Right lobe of liver (tissue), 6 donors: Measurements from ENCODE around the gene TMEM132D. TPM values are rescaled to one million over a fixed set of nuclear protein-coding genes. Genes with fewer than 3 reads are reported as not detected.

Source experiments
- ATAC-seq, 4 donors: fragments of 200-7000 bp; cut with Tn5 transposase; one replicate each; pipeline ENCODE4 v1.9.1; 2020; ENCODE audit warnings: mild to moderate bottlenecking in 4 of 4, moderate library complexity in 4 of 4
- DNase-seq, 3 donors: peaks; one replicate each; pipeline ENCODE4 v3.0.0-alpha.2; 2020
- H3K27ac ChIP-seq, 3 donors: fragments of 200-600 bp; one replicate each; pipeline ENCODE4 v1.8.0; 2022
- H3K27me3 ChIP-seq, 2 donors: fragments of 200-600 bp; one replicate each; pipeline ENCODE4 v1.8.0; 2022
- H3K36me3 ChIP-seq, 4 donors: fragments of 200-600 bp; sonication (generic) in 1 of 4; one replicate each; pipeline versions ENCODE4 v1.5.1 to v1.8.0; 2017 to 2022; ENCODE audit warnings: control low read depth in 1 of 4
- H3K4me1 ChIP-seq, 4 donors: fragments of 200-600 bp; sonication (generic) in 1 of 4; one replicate each; pipeline versions ENCODE4 v1.5.1 to v1.8.0; 2017 to 2022; ENCODE audit warnings: control low read depth in 1 of 4
- H3K4me3 ChIP-seq, 3 donors: fragments of 200-600 bp; one replicate each; pipeline ENCODE4 v1.8.0; 2022
- H3K9me3 ChIP-seq, 4 donors: fragments of 200-600 bp; sonication (generic) in 1 of 4; one replicate each; pipeline versions ENCODE4 v1.5.1 to v1.8.0; 2017 to 2022; ENCODE audit warnings: control low read depth in 1 of 4
- POLR2A ChIP-seq: fragments of 450-650 bp; IDR thresholded peaks from one replicate; pipeline ENCODE4 v1.6.1; 2017; ENCODE audit warnings: antibody characterized with exemption, mild to moderate bottlenecking
- WGBS: methylation state at CpG from one replicate; pipeline ENCODE4 v1.1.6; 2018; ENCODE audit warnings: low coverage, low lambda C conversion rate; ENCODE audit not compliant: insufficient coverage; ENCODE audit errors: missing lambda C conversion rate; 5-methylcytosine and 5-hydroxymethylcytosine counted together
- intact Hi-C, 2 donors: fragments of 100-400 bp; cut with DNase I; formaldehyde crosslinking; loops; one replicate each; pipeline versions ENCODE4 v1.11.2 to v1.14.1; 2022
- total RNA-seq, 6 experiments: library from RNA; depleted of rRNA in 2 of 6; stranded (reverse); fragments of >200 nt in 2 of 6; fragmentation: NEBNext Ultra II Directional in 3 of 6; extraction: Animal tissue kit (Norgen Biotek cat#: 25700) in 3 of 6; gene quantifications; one replicate each; pipeline versions ENCODE4 v1.1.0 to v1.2.4, GENCODE V29; 2016 to 2023
- TF ChIP-seq, protein P1 (sequence below), 4 donors: fragments of 200-600 bp in 3 of 4; fragments of 450-650 bp in 1 of 4; IDR thresholded peaks; one replicate each; pipeline versions ENCODE4 v1.5.1 to v1.8.0; 2016 to 2022; ENCODE audit warnings: antibody characterized with exemption in 4 of 4, mild to moderate bottlenecking in 2 of 4
- donor health status: DM: no; HTN: yes; CAD: no.
- donor health status: DM: no; HTN: no; CAD: no.
- donor health status: DM: no; HTN: no; CAD: no.
- donor health status: DM: no; HTN: yes; CAD: no.
- donor health status: DM: no; HTN: yes; CAD: no.

TMEM132D gene
- total RNA-seq, 6 experiments from 2014 or later: 0.10 to 0.35 (median 0.33) TPM; not detected in 3

DNA sequence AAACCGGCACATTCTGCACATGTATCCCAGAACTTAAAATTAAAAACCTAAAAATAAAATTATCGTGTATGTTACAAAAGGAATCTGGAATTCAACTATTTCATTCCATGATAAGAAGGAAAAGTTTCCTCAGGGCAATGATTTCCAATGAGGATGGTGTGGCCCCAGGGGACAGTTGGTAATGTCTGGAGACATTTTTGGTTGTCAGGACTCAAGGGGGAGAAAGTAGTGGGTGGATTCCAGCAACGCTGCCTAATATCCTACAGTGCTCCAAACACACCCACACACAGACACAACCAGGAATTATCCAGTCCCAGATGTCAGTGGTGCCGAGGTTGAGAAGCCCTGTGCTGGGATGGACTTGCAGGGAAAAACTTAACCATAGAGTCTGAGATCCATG lies 228.3 kb downstream of the TMEM132D start:
- intact Hi-C loops: no loop called here
- 66% methylated on average over 4 of the region's 4 CpGs for WGBS
- Histone ChIP-seq H3K4me1 (no peaks in the 10 kb centered on the region), H3K4me3 (no peak overlapping the region), H3K27ac (no peak overlapping the region), H3K36me3 (no peaks in the 10 kb centered on the region), H3K27me3 (no peaks in the 10 kb centered on the region), H3K9me3 (no peaks in the 10 kb centered on the region)
- no peak for ATAC-seq
- TF ChIP-seq, protein P1, sequence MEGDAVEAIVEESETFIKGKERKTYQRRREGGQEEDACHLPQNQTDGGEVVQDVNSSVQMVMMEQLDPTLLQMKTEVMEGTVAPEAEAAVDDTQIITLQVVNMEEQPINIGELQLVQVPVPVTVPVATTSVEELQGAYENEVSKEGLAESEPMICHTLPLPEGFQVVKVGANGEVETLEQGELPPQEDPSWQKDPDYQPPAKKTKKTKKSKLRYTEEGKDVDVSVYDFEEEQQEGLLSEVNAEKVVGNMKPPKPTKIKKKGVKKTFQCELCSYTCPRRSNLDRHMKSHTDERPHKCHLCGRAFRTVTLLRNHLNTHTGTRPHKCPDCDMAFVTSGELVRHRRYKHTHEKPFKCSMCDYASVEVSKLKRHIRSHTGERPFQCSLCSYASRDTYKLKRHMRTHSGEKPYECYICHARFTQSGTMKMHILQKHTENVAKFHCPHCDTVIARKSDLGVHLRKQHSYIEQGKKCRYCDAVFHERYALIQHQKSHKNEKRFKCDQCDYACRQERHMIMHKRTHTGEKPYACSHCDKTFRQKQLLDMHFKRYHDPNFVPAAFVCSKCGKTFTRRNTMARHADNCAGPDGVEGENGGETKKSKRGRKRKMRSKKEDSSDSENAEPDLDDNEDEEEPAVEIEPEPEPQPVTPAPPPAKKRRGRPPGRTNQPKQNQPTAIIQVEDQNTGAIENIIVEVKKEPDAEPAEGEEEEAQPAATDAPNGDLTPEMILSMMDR (IDR thresholded peaks at IDR 0.05): no peak
- TF ChIP-seq POLR2A: no peak
- no peak for DNase-seq

DNA sequence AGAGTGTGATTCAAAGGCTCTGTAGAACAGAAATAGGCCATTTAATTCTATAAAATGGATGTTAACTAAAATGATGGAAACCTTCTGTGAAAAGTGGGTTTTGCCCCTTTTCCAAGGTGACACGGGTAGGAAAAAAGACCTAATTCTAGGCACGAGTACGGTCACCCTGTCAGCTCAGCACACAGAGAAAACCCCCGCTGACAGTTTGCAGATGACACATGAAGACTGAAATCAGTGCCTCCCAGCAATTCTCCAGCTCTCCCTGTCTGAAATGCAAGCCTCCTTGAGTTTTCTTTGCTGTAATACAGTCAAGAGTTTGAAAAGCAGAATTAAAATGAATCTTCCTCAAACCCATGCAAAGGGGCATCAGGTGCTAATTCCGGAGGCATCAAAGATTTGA lies 230.0 kb downstream of the TMEM132D start:
- Histone ChIP-seq H3K9me3 (no peaks in the 10 kb centered on the region), H3K4me3 (no peak overlapping the region), H3K36me3 (no peaks in the 10 kb centered on the region), H3K4me1 (no peaks in the 10 kb centered on the region), H3K27ac (no peak overlapping the region), H3K27me3 (no peaks in the 10 kb centered on the region)
- ATAC-seq (no peak), DNase-seq (no peak)
- TF ChIP-seq POLR2A: no peak
- TF ChIP-seq, protein P1 (IDR thresholded peaks at IDR 0.05): no peak
- intact Hi-C loops: no loop called here
- 47% methylated on average over 5 of the region's 5 CpGs for WGBS

DNA sequence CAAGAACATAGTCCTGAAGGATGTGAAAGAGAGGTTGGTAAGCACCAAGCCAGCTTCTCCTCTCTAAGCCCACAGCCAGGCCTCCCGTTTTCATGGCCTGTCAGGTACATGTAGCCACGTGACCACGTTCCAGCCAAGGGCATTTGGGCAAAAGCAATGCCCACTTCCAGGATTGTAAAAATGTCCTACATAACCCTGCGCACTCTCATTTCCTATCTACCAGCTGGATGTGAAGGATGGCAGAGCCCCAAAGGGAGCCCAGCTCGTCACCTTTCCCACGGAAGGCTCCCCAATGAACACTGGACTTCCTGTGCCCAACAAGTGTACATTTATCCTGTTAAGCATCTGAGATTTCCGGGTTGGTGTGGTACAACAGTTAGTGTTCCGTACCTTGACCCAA lies 231.7 kb downstream of the TMEM132D start:
- no peak for TF ChIP-seq POLR2A
- TF ChIP-seq, protein P1 (IDR thresholded peaks at IDR 0.05): no peak
- Histone ChIP-seq H3K36me3 (no peaks in the 10 kb centered on the region), H3K4me3 (no peak overlapping the region), H3K4me1 (no peaks in the 10 kb centered on the region), H3K9me3 (no peaks in the 10 kb centered on the region), H3K27me3 (no peaks in the 10 kb centered on the region), H3K27ac (no peak overlapping the region)
- ATAC-seq: no peak
- intact Hi-C loops: no loop called here
- 43% methylated on average over 4 of the region's 8 CpGs for WGBS
- DNase-seq: no peak

GRCh38 chr12:129670256-129670920 lies 233.4 kb downstream of the TMEM132D start:
- Histone ChIP-seq H3K4me3 (no peak overlapping the region), H3K27ac (no peak overlapping the region), H3K9me3 (no peaks in the 10 kb centered on the region), H3K4me1 (no peaks in the 10 kb centered on the region), H3K36me3 (no peaks in the 10 kb centered on the region), H3K27me3 (no peaks in the 10 kb centered on the region)
- WGBS: 48% methylated on average over 3 of the region's 6 CpGs
- intact Hi-C loops: no loop called here
- DNase-seq (no peak), ATAC-seq (no peak)
- TF ChIP-seq, protein P1 (IDR thresholded peaks at IDR 0.05): no peak
- no peak for TF ChIP-seq POLR2A
